T-cell (primary cell): Measurements from ENCODE around the gene PFAS. TPM values are rescaled to one million over a fixed set of nuclear protein-coding genes. Genes with fewer than 3 reads are reported as not detected.
A peak's percentile ranks its signal among the peaks of the same experiment; 100 is the strongest.
"Not testable (repeated sequence)": the region's sequence is repeated elsewhere in the genome, so short reads cannot be mapped to it uniquely, and the experiment has no call there.

Experiments used
- ATAC-seq, 4 experiments: fragments of 200-7000 bp in 3 of 4; fragments of 150-1000 bp in 1 of 4; cut with Tn5 transposase; replicated peaks in 1 of 4; 1 replicate in 3 of 4; 2 replicates in 1 of 4; pipeline ENCODE4 v1.10.0; 2021; ENCODE audit warnings: moderate library complexity in 3 of 4, mild to moderate bottlenecking in 2 of 4, moderate number of reproducible peaks in 1 of 4
- CTCF ChIA-PET, 2 donors: fragments of 300-600 bp; sonication (Branson Sonifier 250); formaldehyde crosslinking; loops; one replicate each; lab custom pipeline; 2022; ENCODE audit warnings: antibody characterized with exemption in 2 of 2; lab: Charles Lee
- POLR2A ChIA-PET, 2 donors: fragments of 300-600 bp; sonication (Branson Sonifier 250); formaldehyde crosslinking; loops; one replicate each; lab custom pipeline; 2022; ENCODE audit warnings: antibody characterized with exemption in 2 of 2; lab: Charles Lee
- DNase-seq, 35 experiments: peaks; one replicate each; pipeline versions ENCODE4 v3.0.0 to v3.0.0-alpha.2; 2013 to 2023
- H3K27ac ChIP-seq: one replicate; pipeline ENCODE4 v1.5.1; 2013; ENCODE audit warnings: low read length
- H3K27me3 ChIP-seq, 2 experiments: replicated peaks in 1 of 2; 1 replicate in 1 of 2; 2 replicates in 1 of 2; pipeline versions ENCODE4 v1.6.1 to v1.7.0; 2013; ENCODE audit warnings: low read length in 1 of 2, mixed read lengths in 1 of 2; ENCODE audit not compliant: control insufficient read depth in 2 of 2, insufficient read depth in 2 of 2; ENCODE audit errors: extremely low read depth in 1 of 2
- H3K36me3 ChIP-seq, 2 donors: 1 replicate in 1 of 2; 2 replicates in 1 of 2; pipeline versions ENCODE4 v1.6.1 to v1.7.0; 2013; ENCODE audit warnings: low read length in 1 of 2; ENCODE audit not compliant: control insufficient read depth in 2 of 2, insufficient read depth in 1 of 2; ENCODE audit errors: extremely low read depth in 1 of 2
- H3K4me1 ChIP-seq, 2 experiments: 1 replicate in 1 of 2; 2 replicates in 1 of 2; pipeline versions ENCODE4 v1.6.1 to v1.7.0; 2013; ENCODE audit warnings: low read length in 2 of 2, mixed read lengths in 1 of 2; ENCODE audit not compliant: insufficient read depth in 2 of 2, control insufficient read depth in 1 of 2; ENCODE audit errors: extremely low read depth in 1 of 2
- H3K4me3 ChIP-seq, 2 donors: 1 replicate in 1 of 2; 2 replicates in 1 of 2; pipeline versions ENCODE4 v1.5.1 to v1.7.0; 2013; ENCODE audit warnings: mild to moderate bottlenecking in 2 of 2, low read length in 1 of 2, moderate library complexity in 1 of 2; ENCODE audit not compliant: control insufficient read depth in 1 of 2; ENCODE audit errors: extremely low read depth in 1 of 2
- H3K9me3 ChIP-seq: 2 replicates; pipeline ENCODE4 v1.7.0; 2013
- H3K27ac Mint-ChIP-seq, 2 donors: one replicate each; pipeline ENCODE4 v1.8.0; 2020 to 2021; ENCODE audit warnings: mild to moderate bottlenecking in 2 of 2, mixed read lengths in 2 of 2
- H3K27me3 Mint-ChIP-seq, 2 donors: one replicate each; pipeline ENCODE4 v1.8.0; 2021 to 2022; ENCODE audit warnings: mixed read lengths in 2 of 2
- H3K36me3 Mint-ChIP-seq: one replicate; pipeline ENCODE4 v1.8.0; 2021; ENCODE audit warnings: mixed read lengths
- H3K4me1 Mint-ChIP-seq, 3 donors: one replicate each; pipeline ENCODE4 v1.8.0; 2020 to 2022; ENCODE audit warnings: mixed read lengths in 3 of 3, mild to moderate bottlenecking in 1 of 3
- H3K4me3 Mint-ChIP-seq, 3 donors: one replicate each; pipeline ENCODE4 v1.8.0; 2020 to 2022; ENCODE audit warnings: mild to moderate bottlenecking in 3 of 3, mixed read lengths in 3 of 3, moderate library complexity in 3 of 3
- H3K9me3 Mint-ChIP-seq, 3 donors: one replicate each; pipeline ENCODE4 v1.8.0; 2020 to 2022; ENCODE audit warnings: mixed read lengths in 3 of 3
- WGBS: methylation state at CpG from one replicate; pipeline ENCODE4 v1.1.5; 2013; ENCODE audit warnings: missing lambda C conversion rate; ENCODE audit not compliant: insufficient coverage; 5-methylcytosine and 5-hydroxymethylcytosine counted together
- total RNA-seq, 35 experiments: library from RNA in 6 of 35; stranded (reverse) in 6 of 35; fragments of 120-200 nt in 1 of 35; gene quantifications; one replicate each; pipeline versions ENCODE4 v1.2.1 to v1.2.4 and lab custom pipeline; 2013 to 2026

PFAS gene
- total RNA-seq, 5 donors from 2014 or later (not counting 1 experiment from before 2014, with no cell fraction given), result 31.5 to 52.4 (median 37.8) TPM

- WGBS, result 93% methylated on average over 9 of the region's 14 CpGs
- Histone ChIP-seq H3K36me3 (no peaks in the 10 kb centered on the region), H3K9me3 (no peaks in the 10 kb centered on the region), H3K27me3 (no peaks in the 10 kb centered on the region), H3K4me3 (no peak overlapping the region), H3K4me1 (peaks cover 2 to 17% of the 10 kb centered on the region in 2 experiments), H3K27ac (no peak overlapping the region)
- Mint-ChIP-seq H3K36me3 (no peaks in the 10 kb centered on the region), H3K27ac (no peak overlapping the region), H3K9me3 (no peaks in the 10 kb centered on the region), H3K27me3 (no peaks in the 10 kb centered on the region), H3K4me3 (no peak overlapping the region), H3K4me1 (peaks cover 15 to 23% (median 19%) of the 10 kb centered on the region in 3 donors)
- ATAC-seq, result no peak
- ChIA-PET POLR2A (interaction anchor here in 1 of 2 donors (0.5 kb wide), 1 partner anchor 8 kb away, joined by 3 read pairs; no protein-coding TSS in a partner anchor), CTCF (interaction anchor here in 1 of 2 donors (0.7 kb wide), 1 partner anchor 83 kb away, joined by 3 read pairs; the partner anchor contains the start of gene SLC25A35)
- DNase-seq, result no peak
Observed at GRCh38 chr17:8212312-8213180, 36.5 kb upstream of the PFAS start.

- H3K4me1 Mint-ChIP-seq, result peaks cover 17 to 24% (median 23%) of the 10 kb centered on the region in 3 donors
- not testable (repeated sequence) for H3K4me3 ChIP-seq, H3K9me3 ChIP-seq, H3K36me3 ChIP-seq, ATAC-seq, DNase-seq, H3K9me3 Mint-ChIP-seq, H3K27ac Mint-ChIP-seq, H3K36me3 Mint-ChIP-seq, H3K27ac ChIP-seq, H3K27me3 ChIP-seq, H3K4me3 Mint-ChIP-seq, H3K27me3 Mint-ChIP-seq
- POLR2A ChIA-PET, result interaction anchor here in 1 of 2 donors (0.6 kb wide), 1 partner anchor 95 kb away, joined by 5 read pairs; no protein-coding TSS in a partner anchor
- WGBS, result 89% methylated on average over 5 of the region's 15 CpGs
- peaks cover 2 to 17% of the 10 kb centered on the region in 2 experiments for H3K4me1 ChIP-seq
- CTCF ChIA-PET, result interaction anchor here in 1 of 2 donors (0.6 kb wide), 1 partner anchor 10 kb away, joined by 3 read pairs; no protein-coding TSS in a partner anchor
Observed at GRCh38 chr17:8214000-8214399, 35.1 kb upstream of the PFAS start.

- 4% methylated on average over 27 of the region's 45 CpGs for WGBS
- H3K4me1 Mint-ChIP-seq, result peaks cover 43 to 55% (median 51%) of the 10 kb centered on the region in 3 donors
Observed at GRCh38 chr17:8220783-8221662, 28.1 kb upstream of the PFAS start.

GRCh38 chr17:8221663-8222379, 27.3 kb upstream of the PFAS start:
- peak overlapping the region; percentile 91 to 93 for H3K4me3 ChIP-seq
- DNase-seq (peak; percentile 71 to 94 (median 87)), ATAC-seq (peak; percentile 61 to 66 (median 62))
- ChIA-PET CTCF (interaction anchor here (0.5 to 2.9 kb wide), 16 partner anchors 11 to 501 kb away, joined by 3 to 27 read pairs (median 4); partner anchors contain the start of genes AURKB (in 1 of the 2), BORCS6 (in 1 of the 2), CTC1 (in 1 of the 2) and PFAS (in 1 of the 2)), POLR2A (interaction anchor here (0.6 to 3.3 kb wide), 15 partner anchors 11 to 155 kb away, joined by 3 to 17 read pairs (median 6); partner anchors contain the start of genes BORCS6 (in 2 of the 2), AURKB (in 1 of the 2), CTC1 (in 1 of the 2) and KRABD2 (in 1 of the 2))
- Mint-ChIP-seq H3K27me3 (peaks cover 0 to 9% of the 10 kb centered on the region in 2 donors), H3K4me1 (peaks cover 51 to 63% (median 59%) of the 10 kb centered on the region in 3 donors), H3K4me3 (peak overlapping the region; percentile 87 to 94 (median 92)), H3K36me3 (peaks cover 10% of the 10 kb centered on the region), H3K9me3 (no peaks in the 10 kb centered on the region), H3K27ac (peak overlapping the region; percentile 95 to 98)
- no peaks in the 10 kb centered on the region for H3K27me3 ChIP-seq
- 0% methylated on average over 36 of the region's 40 CpGs for WGBS
- H3K4me1 ChIP-seq, result peaks cover 14 to 63% of the 10 kb centered on the region in 2 experiments
- peak overlapping the region; percentile 96 for H3K27ac ChIP-seq
- no peaks in the 10 kb centered on the region for H3K9me3 ChIP-seq
- peaks cover 0 to 12% of the 10 kb centered on the region in 2 donors for H3K36me3 ChIP-seq

More at GRCh38 chr17:8220783-8221662, 28.1 kb upstream of the PFAS start:
- peak overlapping the region; percentile 87 to 94 (median 92) for H3K4me3 Mint-ChIP-seq
- Histone ChIP-seq H3K27ac (peak overlapping the region; percentile 96), H3K4me3 (peak overlapping the region; percentile 91 to 93), H3K4me1 (peaks cover 9 to 55% of the 10 kb centered on the region in 2 experiments), H3K9me3 (no peaks in the 10 kb centered on the region), H3K36me3 (peaks cover 0 to 11% of the 10 kb centered on the region in 2 donors), H3K27me3 (no peaks in the 10 kb centered on the region)
- peak overlapping the region; percentile 95 to 98 for H3K27ac Mint-ChIP-seq
- peaks cover 0 to 9% of the 10 kb centered on the region in 2 donors for H3K27me3 Mint-ChIP-seq
- ATAC-seq (peak in 3 of 4 experiments; percentile 15 to 31 (median 20)), DNase-seq (peak; percentile 66 to 90 (median 83))
- peaks cover 7% of the 10 kb centered on the region for H3K36me3 Mint-ChIP-seq
- POLR2A ChIA-PET, result interaction anchor here (0.5 to 3.3 kb wide), 19 partner anchors 9 to 768 kb away, joined by 3 to 17 read pairs (median 4); partner anchors contain the start of genes BORCS6 (in 2 of the 2), AURKB (in 1 of the 2), CTC1 (in 1 of the 2) and KRABD2 (in 1 of the 2)
- CTCF ChIA-PET, result interaction anchor here (0.5 to 2.9 kb wide), 14 partner anchors 10 to 502 kb away, joined by 3 to 27 read pairs (median 4); partner anchors contain the start of genes AURKB (in 1 of the 2), BORCS6 (in 1 of the 2), CTC1 (in 1 of the 2) and PFAS (in 1 of the 2)
- H3K9me3 Mint-ChIP-seq, result no peaks in the 10 kb centered on the region

- CTCF ChIA-PET, result interaction anchor here in 1 of 2 donors (1.0 to 2.9 kb wide), 8 partner anchors 11 to 103 kb away, joined by 3 to 27 read pairs (median 7); partner anchors contain the start of genes AURKB, CTC1, PFAS and RANGRF
- peaks cover 15% of the 10 kb centered on the region for H3K36me3 Mint-ChIP-seq
- WGBS, result 0% methylated on average over 9 of the region's 9 CpGs
- H3K27ac Mint-ChIP-seq, result peak overlapping the region; percentile 95 to 98
- H3K4me1 Mint-ChIP-seq, result peaks cover 56 to 68% (median 64%) of the 10 kb centered on the region in 3 donors
- H3K9me3 ChIP-seq, result no peaks in the 10 kb centered on the region
- H3K4me1 ChIP-seq, result peaks cover 14 to 68% of the 10 kb centered on the region in 2 experiments
- peaks cover 0 to 16% of the 10 kb centered on the region in 2 donors for H3K36me3 ChIP-seq
- peak overlapping the region; percentile 87 to 94 (median 92) for H3K4me3 Mint-ChIP-seq
- peak overlapping the region; percentile 91 to 93 for H3K4me3 ChIP-seq
- POLR2A ChIA-PET, result interaction anchor here (1.1 to 3.3 kb wide), 8 partner anchors 30 to 73 kb away, joined by 3 to 17 read pairs (median 7); partner anchors contain the start of genes BORCS6 (in 1 of the 2) and SLC25A35 (in 1 of the 2)
- DNase-seq, result peak in 4 of 35 experiments; percentile 66 to 90 (median 80)
- no peaks in the 10 kb centered on the region for H3K27me3 ChIP-seq
- H3K9me3 Mint-ChIP-seq, result no peaks in the 10 kb centered on the region
- H3K27ac ChIP-seq, result peak overlapping the region; percentile 96
- peak; percentile 36 to 59 (median 46) for ATAC-seq
- H3K27me3 Mint-ChIP-seq, result peaks cover 0 to 9% of the 10 kb centered on the region in 2 donors
Observed at GRCh38 chr17:8222380-8222629, 26.8 kb upstream of the PFAS start.
